Activated gamma-delta T cell treated with anti-CD3 and anti-CD28 coated beads, Interleukin-2, amount 50 U/mL, for 16 hours (primary cell): ENCODE data around the gene IPO5.
"Not testable (repeated sequence)": the region's sequence is repeated elsewhere in the genome, so short reads cannot be mapped to it uniquely, and the experiment has no call there.

Experiments
- DNase-seq: peaks from one replicate; pipeline ENCODE4 v3.0.0-alpha.2; 2020; ENCODE audit warnings: low read depth

The IPO5 gene

GRCh38 chr13:98014766-98015165, 61.3 kb downstream of the IPO5 start:
- DNase-seq = no peak

GRCh38 chr13:98018293-98018692, 64.8 kb downstream of the IPO5 start:
- no peak for DNase-seq

DNA sequence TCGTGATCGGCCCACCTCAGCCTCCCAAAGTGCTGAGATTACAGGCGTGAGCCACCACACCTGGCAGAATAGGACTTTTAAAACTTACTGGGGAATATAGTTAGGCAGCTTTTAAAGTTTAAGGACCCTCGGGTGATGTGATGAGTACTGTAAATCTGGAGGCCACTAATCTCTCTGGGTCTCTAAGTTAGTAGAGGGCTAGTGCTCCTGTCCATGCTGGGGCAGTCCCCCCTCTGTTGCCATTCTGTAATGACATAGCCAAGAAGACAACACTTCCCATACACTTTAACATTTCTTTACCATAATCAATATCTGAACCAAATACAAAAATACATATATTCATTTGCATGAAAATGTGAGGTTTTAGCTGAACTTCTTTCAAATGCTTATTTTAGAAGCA, 65.7 kb downstream of the IPO5 start:
- DNase-seq = no peak

GRCh38 chr13:98020271-98020670, 66.8 kb downstream of the IPO5 start:
- no peak for DNase-seq

- DNase-seq = no peak
These were observed 68.7 kb downstream of the IPO5 start for GRCh38 chr13:98022210-98022609.

GRCh38 chr13:98025480-98026025, 72.1 kb downstream of the IPO5 start:
- no peak for DNase-seq

- DNase-seq = no peak
These were observed 73.0 kb downstream of the IPO5 start for GRCh38 chr13:98026457-98026857.

GRCh38 chr13:98032168-98032567, 78.7 kb downstream of the IPO5 start:
- DNase-seq = no peak

- no peak for DNase-seq
These were observed 80.1 kb downstream of the IPO5 start for GRCh38 chr13:98033277-98034247.

GRCh38 chr13:98035373-98035772, 81.9 kb downstream of the IPO5 start:
- DNase-seq = no peak

DNA sequence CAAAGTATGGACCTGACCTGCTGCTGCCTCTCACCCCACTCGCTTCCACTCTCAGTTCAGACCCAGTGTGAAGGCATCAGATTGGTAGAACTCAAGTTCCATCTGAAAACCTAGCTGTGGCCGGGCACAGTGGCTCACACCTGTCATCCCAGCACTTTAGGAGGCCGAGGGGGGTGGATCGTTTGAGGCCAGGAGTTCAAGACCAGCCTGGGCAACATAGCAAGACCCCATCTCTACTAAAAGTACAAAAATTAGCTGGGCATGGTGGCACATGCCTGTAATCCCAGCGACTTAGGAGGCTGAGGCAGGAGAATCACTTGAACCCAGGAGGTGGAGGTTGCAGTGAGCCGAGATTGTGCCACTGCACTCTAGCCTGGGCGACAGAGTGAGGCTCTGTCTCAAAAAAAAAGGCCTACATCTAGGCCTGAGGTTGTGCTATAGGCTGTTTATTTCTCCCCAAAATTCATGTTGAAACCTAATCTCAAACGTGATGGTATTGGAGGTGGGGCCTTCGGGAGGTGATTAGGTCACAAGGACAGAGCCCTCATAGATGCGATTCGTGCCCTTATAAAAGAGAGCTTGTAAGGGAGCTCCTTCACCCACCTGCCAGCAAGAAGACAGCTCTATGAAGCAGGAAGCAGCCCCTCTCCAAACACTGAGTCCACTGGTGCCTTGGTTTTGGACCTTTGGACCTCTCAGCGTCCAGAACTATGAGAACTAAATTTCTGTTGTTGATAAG, 83.3 kb downstream of the IPO5 start:
- DNase-seq = not testable (repeated sequence)

DNA sequence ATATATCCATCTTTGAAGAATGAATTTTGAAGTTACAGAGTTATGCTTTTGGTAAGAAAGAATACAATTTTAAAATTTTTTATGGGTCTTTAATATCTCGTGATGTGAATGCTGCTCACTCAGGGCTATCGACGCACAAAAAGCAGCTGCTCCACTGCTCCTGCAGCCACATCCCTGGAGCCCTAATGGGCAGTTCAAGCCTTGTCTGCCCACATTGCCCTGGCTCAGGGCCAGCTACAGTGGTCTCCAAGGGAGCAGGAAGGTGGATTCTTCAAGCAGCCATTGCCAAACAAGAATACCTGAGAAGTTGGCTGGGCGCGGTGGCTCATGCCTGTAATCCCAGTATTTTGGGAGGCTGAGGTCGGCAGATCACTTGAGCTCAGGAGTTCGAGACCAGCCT, 85.8 kb downstream of the IPO5 start:
- no peak for DNase-seq

DNA sequence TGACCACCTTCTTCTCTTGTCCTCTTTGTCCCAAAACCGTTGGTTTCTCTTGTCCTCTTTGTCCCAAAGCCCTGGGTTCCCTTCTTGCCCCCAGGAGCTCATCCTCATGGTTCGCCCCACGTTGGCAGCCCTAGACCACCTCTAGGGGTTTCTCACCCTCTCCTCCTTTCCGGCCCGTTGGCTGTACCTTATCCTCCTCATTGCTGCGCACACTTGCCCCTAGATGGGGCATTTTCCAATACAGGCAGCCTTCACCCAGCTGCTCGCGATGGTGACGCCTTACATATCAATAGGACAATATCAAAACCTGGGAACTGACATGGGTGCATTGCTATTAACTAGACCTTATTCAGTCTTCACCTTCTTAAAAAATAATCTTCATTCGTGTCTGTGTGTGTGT, 86.5 kb downstream of the IPO5 start:
- DNase-seq = no peak

- no peak for DNase-seq
These were observed 87.8 kb downstream of the IPO5 start for GRCh38 chr13:98041081-98041820.

DNA sequence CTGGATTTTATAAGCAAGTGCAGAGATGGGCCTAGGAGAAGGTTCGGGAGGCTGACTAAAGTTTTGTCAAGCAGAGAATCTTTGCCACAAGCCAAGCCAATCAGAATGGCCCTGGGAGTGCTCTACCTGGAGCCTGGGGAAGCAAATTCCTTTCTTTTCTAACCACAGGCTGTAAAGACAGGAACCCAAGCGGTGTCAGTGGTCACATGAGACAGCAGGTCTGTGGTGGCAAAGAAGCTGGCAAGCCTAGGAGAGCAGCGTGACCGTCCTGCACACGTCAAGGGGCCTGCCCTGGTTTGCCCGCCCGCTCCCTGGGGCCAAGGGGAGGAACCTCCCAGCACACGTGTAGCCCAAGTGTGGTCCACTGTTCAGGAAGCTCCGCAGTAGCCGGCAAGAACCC, 90.8 kb downstream of the IPO5 start:
- no peak for DNase-seq

DNA sequence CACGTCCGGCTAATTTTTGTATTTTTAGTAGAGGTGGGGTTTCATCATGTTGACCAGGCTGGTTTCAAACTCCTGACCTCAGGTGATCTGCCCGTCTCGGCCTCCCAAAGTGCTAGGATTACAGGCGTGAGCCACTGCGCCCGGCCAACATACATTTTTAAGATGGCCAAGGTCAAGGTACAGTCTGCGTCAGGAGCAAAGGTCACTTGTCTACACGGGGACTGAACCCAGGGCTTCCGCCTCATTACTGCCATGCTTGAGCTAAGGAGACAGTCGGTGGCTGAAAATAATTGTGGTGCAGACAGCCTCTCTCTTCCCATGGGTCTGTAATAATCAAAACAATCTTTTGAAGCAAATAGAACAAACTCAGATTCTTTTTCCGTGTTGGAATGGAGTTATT, 94.3 kb downstream of the IPO5 start:
- DNase-seq = not testable (repeated sequence)

- no peak for DNase-seq
These were observed 94.8 kb downstream of the IPO5 start for GRCh38 chr13:98048265-98048664.

DNA sequence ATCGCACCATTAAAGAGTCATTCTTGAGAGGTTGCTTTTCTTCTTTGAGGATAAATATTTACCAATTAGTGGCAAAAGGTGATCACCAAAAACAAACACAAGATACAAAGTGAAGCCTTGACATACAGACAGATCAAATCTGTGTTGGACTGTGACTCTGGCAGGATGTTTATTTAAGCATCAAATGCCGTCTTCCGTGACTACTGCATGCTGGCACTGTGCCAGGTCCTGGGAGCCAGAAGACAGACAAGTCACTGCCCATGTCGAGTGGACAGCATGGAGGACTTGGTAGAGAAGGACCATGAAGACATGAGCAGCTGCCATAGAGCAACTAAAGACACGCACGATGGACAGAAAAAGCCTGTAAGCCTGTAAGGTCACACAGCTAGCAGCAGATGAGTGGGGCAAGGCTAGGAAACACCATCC, 96.6 kb downstream of the IPO5 start:
- no peak for DNase-seq

DNA sequence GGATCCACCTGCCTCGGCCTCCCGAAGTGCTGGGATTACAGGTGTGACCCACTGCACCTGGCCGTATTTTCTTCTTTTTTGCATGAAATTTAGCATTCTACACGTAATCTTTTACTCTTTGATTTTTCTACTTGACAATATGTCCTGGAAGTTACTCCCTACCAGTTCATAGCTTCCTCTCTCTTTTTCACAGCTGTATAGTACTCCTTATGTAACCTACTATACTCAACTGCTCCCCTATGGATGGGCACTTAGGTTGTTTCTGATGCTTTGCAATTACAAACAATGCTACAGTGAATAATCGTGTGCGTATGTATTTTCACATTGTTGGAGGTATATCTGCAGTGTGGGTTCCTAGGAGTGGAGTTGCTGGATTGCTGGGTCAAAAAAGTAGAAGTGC, 98.9 kb downstream of the IPO5 start:
- no peak for DNase-seq

- no peak for DNase-seq
These were observed 100.8 kb downstream of the IPO5 start for GRCh38 chr13:98054301-98054700.

DNA sequence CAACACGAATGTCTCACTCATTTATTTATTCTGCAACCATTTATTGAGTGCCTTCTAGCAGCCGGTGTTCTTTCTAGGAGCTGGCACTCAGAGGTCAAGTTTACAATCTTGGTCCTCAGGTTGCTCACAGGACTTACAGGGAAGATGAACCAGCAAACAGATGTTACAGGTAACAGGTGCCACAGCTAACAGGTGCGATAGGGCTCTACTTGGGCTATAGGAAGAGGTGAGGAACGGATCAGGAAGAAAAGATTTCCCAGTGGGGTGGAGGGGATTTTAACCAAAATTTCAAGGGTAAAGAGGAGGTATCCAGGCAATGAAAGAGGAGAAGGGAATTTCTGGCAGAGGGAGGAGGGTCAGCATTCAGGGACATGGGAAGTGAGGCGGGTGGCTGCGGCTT, 102.1 kb downstream of the IPO5 start:
- no peak for DNase-seq

DNA sequence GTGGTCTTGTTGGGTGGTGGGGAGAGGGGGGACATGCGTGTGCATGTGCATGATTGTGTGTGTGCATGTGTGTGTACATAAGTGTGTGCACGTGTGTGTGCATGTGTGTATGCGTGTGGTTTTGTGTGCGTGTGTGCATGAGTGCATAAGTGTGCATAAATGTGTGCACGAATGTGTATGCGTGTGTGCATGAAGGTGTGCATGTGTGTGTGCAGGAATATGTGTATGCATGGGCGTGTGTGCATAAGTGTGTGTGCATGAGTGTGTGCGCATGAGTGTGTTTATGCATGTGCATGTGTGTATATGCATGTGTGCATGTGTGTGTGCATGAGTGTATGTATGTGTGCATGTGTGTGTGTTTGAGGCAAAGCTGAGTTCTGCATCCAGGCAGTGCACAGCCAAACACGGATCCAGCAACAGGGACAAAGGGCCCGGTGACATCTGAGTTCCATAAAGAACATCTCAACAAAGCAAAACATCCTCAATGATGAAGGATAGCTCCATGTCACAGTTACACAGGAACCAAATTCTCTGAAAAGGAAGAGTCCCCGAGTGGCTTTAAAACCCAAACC, 103.5 kb downstream of the IPO5 start:
- DNase-seq = no peak
